GM03348 (cell line): ENCODE measurements around the gene POLA1.
"Not testable (repeated sequence)": the region's sequence is repeated elsewhere in the genome, so short reads cannot be mapped to it uniquely, and the experiment has no call there.

Source experiments
- DNase-seq: peaks from one replicate; pipeline ENCODE4 v3.0.0; 2012; ENCODE audit warnings: low spot score

The POLA1 gene, protein sequence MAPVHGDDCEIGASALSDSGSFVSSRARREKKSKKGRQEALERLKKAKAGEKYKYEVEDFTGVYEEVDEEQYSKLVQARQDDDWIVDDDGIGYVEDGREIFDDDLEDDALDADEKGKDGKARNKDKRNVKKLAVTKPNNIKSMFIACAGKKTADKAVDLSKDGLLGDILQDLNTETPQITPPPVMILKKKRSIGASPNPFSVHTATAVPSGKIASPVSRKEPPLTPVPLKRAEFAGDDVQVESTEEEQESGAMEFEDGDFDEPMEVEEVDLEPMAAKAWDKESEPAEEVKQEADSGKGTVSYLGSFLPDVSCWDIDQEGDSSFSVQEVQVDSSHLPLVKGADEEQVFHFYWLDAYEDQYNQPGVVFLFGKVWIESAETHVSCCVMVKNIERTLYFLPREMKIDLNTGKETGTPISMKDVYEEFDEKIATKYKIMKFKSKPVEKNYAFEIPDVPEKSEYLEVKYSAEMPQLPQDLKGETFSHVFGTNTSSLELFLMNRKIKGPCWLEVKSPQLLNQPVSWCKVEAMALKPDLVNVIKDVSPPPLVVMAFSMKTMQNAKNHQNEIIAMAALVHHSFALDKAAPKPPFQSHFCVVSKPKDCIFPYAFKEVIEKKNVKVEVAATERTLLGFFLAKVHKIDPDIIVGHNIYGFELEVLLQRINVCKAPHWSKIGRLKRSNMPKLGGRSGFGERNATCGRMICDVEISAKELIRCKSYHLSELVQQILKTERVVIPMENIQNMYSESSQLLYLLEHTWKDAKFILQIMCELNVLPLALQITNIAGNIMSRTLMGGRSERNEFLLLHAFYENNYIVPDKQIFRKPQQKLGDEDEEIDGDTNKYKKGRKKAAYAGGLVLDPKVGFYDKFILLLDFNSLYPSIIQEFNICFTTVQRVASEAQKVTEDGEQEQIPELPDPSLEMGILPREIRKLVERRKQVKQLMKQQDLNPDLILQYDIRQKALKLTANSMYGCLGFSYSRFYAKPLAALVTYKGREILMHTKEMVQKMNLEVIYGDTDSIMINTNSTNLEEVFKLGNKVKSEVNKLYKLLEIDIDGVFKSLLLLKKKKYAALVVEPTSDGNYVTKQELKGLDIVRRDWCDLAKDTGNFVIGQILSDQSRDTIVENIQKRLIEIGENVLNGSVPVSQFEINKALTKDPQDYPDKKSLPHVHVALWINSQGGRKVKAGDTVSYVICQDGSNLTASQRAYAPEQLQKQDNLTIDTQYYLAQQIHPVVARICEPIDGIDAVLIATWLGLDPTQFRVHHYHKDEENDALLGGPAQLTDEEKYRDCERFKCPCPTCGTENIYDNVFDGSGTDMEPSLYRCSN (N-terminal part only)

DNA sequence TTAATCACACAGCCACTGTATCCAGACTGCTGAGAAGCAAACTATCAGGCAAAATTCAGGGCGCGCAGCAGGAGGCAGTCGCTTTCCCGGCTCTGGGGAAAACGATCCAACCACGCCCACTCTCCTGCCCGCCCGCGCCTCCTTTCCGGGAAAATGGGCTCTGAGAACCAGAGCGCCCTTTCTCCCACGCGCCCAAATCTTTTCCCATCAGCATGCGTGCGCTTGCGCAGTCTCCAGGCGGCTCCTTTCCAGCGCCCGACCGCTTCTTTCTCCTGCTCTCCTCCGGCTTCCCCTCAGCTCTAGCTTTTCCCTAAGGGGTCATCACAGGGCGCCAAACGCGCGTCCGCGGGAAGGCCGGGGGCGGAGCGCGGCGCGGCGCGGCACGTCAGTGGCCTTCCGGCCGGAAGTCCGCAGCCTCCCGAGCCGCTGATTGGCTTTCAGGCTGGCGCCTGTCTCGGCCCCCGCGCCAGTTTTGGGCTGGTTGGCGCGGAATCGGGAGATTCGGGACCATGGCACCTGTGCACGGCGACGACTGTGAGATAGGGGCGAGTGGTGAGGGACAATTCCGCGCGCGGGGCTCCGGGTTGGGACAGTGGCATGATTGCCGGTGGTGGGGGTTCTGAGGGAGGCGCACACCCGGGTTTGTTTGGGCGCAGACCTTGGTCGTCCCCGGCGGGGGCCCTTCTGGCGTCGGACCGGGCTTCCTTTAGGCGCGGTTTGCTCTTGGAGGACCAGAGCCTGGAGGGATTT, at the start of gene POLA1:
Gene POLA1, plus strand, starts transcription at position 466 of the 750 bp plus-strand sequence. Its CDS starts 44 bp downstream, at position 510.
- DNase-seq, result peak; percentile 94

DNA sequence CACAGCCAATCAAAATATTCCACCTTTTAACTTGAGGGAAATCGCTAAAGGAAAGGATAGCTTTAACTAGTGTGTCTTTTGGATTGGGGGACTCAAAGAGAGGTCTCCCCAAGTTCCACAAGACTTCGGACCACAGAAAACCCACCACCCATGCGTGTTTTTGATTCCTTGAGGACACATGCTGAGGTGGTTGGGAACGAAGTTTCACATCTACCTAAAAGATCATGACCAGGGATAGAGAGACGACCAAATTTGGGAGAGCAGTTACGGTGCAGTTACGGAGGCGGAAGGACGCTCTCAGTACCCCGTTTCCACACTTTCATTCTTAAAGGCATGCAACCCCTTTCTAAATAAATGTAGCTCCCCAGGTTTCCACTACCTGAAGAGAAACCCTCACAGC, 47.7 kb upstream of the POLA1 start:
- no peak for DNase-seq

GRCh38 chrX:24646745-24647182, 47.0 kb upstream of the POLA1 start:
- DNase-seq, result peak; percentile 2

GRCh38 chrX:24647257-24648058, 46.3 kb upstream of the POLA1 start, which contains the start of gene PCYT1B:
PCYT1B (minus strand) TSS chrX:24647347; CDS start chrX:24647105, 242 bp downstream.
- peak; percentile 62 for DNase-seq

DNA sequence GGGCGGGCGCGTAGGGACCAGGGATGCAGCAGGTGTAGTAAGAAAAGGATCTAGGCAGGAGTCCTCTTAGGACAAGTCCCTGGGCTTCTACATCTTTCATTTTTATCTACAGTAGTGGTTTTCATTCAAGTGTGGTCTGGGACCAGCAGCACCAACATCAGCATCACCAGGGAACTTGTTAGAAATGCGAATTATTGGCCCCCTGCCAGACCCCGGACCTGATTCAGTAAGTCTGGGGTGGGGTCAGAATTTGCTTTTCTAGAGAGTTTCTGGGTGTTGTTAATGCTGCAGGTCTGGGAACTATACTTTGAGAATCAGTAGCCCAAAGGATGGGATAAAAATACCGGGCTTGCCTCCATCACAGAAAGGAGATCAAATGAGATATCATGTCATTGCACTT, 45.2 kb upstream of the POLA1 start:
- no peak for DNase-seq

DNA sequence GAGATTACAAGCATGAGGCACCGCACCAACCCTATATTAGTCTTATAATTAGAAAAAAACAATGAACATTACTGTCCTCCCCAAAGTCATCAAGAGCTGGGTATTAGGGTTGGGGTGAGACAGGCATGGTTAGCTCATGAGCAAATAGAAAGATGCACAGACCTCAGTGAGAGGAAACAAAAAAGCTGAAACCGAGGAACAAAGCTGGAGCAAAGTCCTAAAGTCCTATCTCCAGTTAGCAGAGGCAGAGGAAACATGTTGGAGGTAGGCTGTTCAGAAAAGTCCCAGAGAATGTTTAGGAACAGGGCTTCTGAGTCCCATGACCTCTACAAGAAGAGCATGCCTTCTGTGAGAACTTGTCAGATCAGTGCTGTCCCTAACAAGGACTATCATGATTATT, 41.9 kb upstream of the POLA1 start:
- no peak for DNase-seq

DNA sequence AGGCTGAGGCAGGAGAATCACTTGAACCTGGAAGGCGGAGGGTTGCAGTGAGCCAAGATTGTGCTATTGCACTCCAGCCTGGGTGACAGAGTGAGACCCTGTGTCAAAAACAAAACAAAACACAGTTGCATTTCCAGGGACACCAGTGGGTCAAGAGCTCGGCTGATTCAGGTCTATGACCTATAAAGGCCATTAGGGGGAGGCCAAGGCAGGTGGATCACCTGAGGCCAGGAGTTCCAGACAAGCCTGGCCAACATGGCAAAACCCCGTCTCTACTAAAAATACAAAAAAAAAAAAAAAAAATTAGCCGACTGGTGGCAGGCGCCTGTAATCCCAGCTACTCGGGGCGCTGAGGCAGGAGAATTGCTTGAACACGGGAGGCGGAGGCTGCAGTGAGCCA, 38.0 kb upstream of the POLA1 start:
- not testable (repeated sequence) for DNase-seq

- no peak for DNase-seq
These were observed 35.9 kb upstream of the POLA1 start for GRCh38 chrX:24657671-24658386.

GRCh38 chrX:24658421-24658820, 35.3 kb upstream of the POLA1 start:
- DNase-seq, result no peak

- no peak for DNase-seq
These were observed 34.6 kb upstream of the POLA1 start for GRCh38 chrX:24659106-24659505.

DNA sequence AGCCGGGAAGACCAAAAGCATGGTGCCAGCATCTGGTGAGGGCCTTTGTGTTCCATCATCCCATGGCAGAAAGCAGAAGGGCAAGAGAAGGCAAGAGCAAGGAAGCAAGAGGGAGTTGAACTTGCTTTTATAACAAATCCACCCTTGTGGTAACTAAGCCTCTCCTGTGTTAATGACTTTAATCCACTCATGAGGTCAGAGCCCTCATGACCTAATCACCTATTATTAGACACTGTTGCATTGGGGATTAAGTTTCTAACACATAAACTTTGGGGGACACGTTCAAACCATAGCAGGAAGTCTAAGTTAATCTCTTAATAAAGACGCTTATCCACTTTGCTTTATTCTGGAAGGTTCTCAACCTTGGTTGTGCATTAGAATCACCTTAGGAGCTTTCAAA, 34.1 kb upstream of the POLA1 start:
- DNase-seq, result no peak

DNA sequence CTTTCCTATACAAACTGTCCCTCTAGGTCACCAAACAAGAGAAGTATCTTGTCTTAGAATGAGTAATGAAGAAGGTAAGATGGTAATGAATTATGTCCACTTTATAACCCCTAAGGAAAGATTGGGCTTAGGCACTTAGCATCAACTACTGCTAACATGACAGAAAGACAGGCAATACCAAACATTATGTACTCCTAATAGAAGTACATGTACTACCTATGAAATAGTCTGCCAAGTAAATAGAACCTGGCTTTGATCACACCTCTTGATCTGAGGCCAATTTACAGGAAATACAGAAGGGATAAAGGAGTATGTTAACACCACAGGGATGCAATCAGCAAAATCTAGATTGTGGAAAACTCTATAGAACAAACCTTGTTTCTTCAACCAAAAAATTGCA, 32.4 kb upstream of the POLA1 start:
- DNase-seq, result no peak

- DNase-seq, result no peak
These were observed 31.4 kb upstream of the POLA1 start for GRCh38 chrX:24662352-24662751.

- DNase-seq, result no peak
These were observed 25.6 kb upstream of the POLA1 start for GRCh38 chrX:24668111-24668510.

GRCh38 chrX:24672701-24673190, 21.0 kb upstream of the POLA1 start:
- DNase-seq, result no peak

GRCh38 chrX:24673424-24673823, 20.3 kb upstream of the POLA1 start:
- no peak for DNase-seq

DNA sequence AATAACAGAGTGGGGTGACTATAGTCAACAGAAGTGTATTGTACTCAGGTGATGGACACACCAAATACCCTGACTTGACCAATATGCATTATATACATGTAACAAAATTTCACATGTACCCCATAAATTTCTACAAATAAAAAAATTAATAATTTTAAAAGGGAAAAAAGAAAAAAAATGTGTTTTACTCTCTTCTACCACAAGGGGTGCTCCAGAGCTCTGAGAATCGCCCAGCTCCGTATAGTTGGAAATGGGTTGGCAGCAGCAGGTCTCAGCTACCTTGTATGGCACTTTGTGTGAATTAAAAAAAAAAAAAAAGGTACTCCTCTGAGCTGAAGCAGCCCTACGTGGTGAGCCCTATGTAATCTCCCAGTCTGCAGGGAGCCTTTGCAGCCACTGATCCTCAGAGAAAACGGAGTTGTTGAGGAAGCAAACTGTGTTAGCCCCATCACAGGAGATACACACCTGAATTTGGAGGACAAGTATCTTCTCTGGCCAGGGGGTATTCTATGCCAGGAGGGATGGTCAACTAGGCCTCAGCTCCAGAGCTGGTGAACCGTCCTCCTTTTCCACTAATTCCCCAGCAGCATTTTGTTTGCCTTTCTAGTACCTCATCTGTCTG, 17.2 kb upstream of the POLA1 start:
- peak; percentile 25 for DNase-seq

GRCh38 chrX:24682739-24683432, 10.8 kb upstream of the POLA1 start:
- no peak for DNase-seq
